HG03139 (cell line): Measurements from ENCODE around the gene PAK4.
"Not testable (repeated sequence)": the region's sequence is repeated elsewhere in the genome, so short reads cannot be mapped to it uniquely, and the experiment has no call there.

Experiments used
- ATAC-seq: cut with Tn5 transposase; IDR thresholded peaks from one replicate; pipeline ENCODE4 v1.9.1; 2021; ENCODE audit not compliant: unreplicated experiment

The PAK4 gene

GRCh38 chr19:39202998-39203355 lies 77.4 kb downstream of the PAK4 start:
- ATAC-seq: no peak

DNA sequence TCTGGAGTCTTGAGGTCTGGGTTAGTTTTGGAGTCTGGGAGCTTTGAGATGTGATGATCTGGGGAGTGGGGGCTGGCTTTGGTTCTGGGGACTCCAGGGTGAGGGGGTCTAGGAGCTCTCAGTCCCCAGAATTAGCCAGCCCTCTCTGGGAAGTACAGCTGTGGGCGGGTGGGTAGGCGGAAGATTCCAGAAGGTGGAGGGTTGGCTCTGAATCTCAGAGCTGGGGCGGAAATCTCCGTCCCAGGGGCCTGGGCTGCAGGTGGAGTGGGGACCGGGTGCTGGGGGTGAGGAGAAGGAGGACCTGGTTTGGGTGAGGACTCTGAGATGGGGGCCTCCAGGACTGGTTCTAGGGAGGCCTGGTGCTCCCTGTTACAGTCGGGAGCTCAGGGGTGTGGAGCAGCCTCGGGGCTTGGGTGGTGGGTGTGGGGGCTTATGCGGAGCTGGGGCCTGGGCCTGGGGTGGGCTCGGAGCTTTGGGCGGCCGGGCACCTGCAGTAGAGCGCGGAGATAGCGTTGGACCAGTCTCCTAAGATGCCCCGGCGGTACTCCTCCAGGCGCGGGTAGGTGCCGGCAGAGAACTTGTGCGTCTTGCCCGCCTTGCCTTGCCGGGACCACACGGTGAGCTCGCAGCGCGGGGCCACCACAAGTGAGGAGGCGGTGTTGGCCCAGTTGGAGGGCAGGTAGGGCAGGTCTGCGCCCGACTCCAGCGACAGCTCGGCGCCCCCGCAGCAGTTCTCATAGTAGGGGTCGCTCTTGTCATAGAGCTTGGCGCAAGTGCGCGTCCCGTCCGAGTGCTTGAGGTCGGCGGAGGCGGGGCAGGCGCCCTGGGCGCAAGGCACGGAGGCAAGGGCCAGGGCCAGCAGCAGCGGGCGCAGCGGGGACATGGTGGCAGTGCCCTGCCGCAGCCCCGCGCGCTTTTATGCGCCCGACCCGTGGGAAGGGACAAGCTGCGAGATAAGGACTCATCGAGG lies 78.1 kb downstream of the PAK4 start, which contains the start of gene SYCN:
TSS of gene SYCN (minus strand) at position 892 of the 970 bp plus-strand sequence. CDS start at position 883, 9 bp downstream.
- ATAC-seq: no peak

- ATAC-seq: no peak
Observed at GRCh38 chr19:39205449-39205764, 79.8 kb downstream of the PAK4 start.

- no peak for ATAC-seq
Observed at GRCh38 chr19:39206122-39206521, 80.5 kb downstream of the PAK4 start.

DNA sequence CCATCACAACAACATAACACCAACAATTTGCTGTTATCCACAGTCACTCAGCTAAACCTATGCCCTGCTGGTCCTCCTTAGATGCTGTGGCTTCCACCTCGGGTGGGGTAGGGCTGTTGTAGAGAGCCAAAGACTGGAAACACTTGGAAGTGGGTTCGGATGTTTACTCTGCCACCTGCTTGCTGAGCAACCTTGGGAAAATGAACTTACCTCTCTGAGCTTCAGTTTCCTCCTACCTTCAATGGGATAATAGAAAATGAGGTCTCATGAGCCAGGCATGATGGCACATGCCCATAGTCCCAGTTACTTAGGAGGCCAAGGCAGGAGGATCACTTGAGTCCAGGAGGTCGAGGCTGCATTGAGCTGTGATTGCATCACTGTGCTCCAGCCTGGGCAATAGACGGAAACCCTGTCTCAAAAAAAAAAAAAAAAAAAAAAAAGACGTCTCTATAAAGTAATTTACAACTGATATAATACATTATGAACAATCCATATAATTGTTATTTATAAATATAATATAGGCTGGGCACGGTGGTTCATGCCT lies 81.8 kb downstream of the PAK4 start:
- no peak for ATAC-seq

- no peak for ATAC-seq
Observed at GRCh38 chr19:39208175-39208795, 82.7 kb downstream of the PAK4 start.

- ATAC-seq: no peak
Observed at GRCh38 chr19:39209196-39209595, 83.6 kb downstream of the PAK4 start.

DNA sequence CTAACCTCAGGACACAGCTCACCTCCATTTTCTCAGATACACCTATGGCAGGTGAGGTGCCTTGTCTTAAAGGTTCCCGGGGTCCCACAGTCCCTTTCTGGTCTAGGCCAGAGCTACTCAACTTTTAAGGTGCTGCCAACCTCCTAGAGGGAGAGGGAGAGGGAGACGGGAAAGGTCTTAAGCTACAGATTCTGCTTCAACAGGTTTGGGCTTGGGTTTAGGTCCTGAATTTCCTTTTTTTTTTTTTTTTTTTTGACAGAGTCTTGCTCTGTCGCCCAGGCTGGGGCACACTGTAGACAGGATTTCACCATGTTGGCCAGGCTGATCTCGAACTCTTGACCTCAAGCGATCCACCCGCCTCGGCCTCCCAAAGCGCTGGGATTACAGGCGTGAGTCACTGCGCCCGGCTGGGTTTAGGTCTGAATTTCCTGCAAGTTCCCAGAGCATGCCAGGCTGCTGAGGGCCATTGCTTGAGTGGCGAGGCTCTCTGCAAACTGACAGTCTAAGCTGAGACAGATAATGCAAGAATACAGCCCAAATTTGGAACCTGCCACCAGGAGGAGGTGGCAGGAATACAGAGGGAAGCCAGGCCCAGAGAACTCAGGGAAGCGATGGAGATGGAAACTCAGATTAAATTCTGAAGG lies 86.3 kb downstream of the PAK4 start:
- no peak for ATAC-seq

GRCh38 chr19:39212375-39212742 lies 86.8 kb downstream of the PAK4 start:
- ATAC-seq: no peak

DNA sequence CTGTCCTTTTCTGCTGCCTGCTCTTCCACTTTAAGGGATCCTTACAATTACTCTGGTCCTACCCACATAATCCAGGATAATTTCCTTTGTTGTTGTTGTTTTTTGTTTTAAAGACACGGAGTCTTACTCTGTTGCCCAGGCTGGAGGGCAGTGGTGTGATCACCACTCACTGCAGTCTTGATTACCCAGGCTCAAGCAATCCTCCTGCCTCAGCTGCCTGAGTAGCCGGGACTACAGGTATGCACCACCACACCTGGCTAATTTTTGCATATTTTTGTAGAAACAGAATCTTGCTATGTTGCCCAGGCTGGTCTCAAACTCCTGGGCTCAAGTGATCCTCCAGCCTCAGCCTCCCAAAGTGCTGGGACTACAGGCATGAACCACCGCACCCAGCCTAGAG lies 89.7 kb downstream of the PAK4 start:
- not testable (repeated sequence) for ATAC-seq

- no peak for ATAC-seq
Observed at GRCh38 chr19:39217094-39217493, 91.5 kb downstream of the PAK4 start.

GRCh38 chr19:39218230-39219007 lies 92.8 kb downstream of the PAK4 start:
- ATAC-seq: no peak

DNA sequence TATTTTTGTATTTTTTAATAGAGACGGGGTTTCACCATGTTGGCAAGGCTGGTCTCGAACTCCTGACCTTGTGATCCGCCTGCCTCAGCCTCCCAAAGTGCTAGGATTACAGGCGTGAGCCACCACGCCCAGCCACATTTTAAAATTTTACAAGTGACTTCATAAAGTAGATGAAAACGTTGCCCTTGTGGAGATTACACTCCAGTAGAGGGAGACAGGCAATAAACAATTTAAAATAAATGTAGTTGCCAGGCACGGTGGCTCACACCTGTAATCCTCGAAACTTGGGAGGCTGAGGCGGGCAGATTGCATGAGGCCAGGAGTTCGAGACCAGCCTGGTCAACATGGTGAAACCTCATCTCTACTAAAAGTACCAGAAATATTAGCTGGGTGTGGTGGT lies 93.5 kb downstream of the PAK4 start:
- not testable (repeated sequence) for ATAC-seq

DNA sequence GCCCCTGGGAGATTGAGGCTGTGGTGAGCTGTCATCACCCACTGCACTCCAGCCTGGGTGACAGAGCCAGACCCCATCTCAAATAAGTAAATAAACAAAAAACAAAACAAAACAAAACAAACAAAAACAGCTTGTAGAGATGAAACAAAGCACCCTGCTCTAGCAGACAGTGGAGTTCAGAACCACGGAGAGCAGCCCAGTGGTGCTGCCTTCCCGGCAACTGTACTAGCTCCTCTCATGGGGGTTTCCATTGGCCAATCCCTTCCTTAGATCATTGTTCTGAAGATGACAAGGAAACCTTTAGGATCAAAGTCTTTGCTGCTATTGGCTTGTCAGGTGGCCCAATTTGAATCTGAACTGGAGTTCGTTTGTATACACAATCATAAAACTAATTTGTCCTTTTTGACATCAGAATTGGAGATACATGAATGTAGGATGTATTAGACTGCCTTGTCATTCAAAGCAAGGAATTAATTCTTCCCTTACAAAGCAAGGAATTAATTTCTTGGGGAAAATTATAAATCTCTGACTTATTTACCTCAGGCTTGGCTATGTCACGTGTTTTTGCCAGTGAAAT lies 98.2 kb downstream of the PAK4 start:
- ATAC-seq: no peak

- no peak for ATAC-seq
Observed at GRCh38 chr19:39224910-39225309, 99.3 kb downstream of the PAK4 start.
